GM19328 (cell line): Measurements from ENCODE around the gene CARD19.
"Not testable (repeated sequence)": the region's sequence is repeated elsewhere in the genome, so short reads cannot be mapped to it uniquely, and the experiment has no call there.

ENCODE experiments used
- ATAC-seq: cut with Tn5 transposase; IDR thresholded peaks from one replicate; pipeline ENCODE4 v1.9.1; 2021; ENCODE audit warnings: mild to moderate bottlenecking, moderate library complexity; ENCODE audit not compliant: unreplicated experiment

The CARD19 gene

GRCh38 chr9:93129691-93130500 lies 33.9 kb downstream of the CARD19 start:
- ATAC-seq, result no peak

- no peak for ATAC-seq
These were observed 35.0 kb downstream of the CARD19 start for GRCh38 chr9:93130861-93131481.

- ATAC-seq, result no peak
These were observed 35.7 kb downstream of the CARD19 start for GRCh38 chr9:93131599-93132286.

DNA sequence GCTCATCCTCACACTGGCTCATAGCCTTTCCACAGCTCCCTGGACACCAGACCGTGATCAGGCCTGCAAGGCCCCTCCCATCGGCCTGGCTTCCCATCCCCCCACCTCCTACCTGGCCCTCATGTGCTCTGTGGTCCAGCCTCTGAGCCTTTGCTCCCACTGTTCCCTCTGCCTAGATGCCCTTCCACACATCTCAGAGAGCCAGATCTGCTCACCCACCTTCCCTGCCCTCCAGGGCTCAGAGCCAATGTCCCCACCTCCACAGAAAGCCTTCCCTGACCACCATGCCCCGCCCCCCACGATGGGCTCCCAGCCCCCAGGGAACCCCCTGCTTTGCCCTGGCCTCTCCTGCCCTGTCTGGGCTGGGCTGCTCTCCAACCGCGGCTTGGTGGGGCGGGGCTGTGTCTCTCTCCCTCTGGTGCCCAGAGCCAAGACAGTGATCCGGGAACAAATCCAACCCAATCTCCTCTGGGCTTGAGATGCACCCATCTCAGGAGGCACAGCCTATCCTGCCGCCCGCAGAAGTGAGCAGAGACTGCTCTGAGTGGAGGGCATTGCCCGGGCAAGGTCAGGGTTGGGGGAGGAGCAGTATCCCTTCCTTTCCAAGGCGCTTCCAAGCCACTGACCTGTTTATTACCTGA lies 36.4 kb downstream of the CARD19 start:
- no peak for ATAC-seq

DNA sequence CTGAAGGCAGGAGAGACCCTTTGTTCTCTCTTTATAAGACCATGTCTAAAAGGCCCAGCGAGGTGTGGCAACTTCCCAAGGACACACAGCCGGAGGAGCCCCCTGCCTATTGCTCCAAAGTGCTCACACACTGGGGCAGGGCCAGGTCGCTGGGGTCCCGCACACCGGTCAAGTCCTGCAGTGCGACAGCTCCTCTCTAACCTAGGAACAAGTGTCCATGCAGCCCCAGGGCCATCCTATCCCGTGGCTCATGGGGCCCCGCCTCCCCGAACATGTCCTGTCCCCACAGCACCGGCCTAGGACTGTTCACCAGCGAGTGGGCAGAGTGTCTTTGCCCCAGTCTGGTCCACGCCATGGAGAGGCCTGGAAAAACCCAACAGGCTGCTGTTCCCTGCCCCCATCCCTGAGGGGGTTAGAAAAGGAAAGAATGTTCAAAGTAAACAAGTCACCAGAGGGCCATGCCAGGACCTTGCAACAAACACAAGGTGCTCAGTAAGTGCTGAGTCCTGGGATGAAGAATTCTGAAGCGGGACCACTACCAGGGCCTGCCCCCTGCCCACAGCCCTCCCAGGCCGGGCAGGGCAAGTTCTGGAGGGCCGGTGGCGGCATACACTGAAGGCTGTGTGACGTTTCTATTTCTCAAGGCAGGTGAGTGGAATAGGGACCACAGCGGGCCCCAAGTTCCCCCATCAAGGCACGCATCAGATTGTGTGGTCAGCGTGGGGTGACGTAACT lies 37.1 kb downstream of the CARD19 start:
- no peak for ATAC-seq

DNA sequence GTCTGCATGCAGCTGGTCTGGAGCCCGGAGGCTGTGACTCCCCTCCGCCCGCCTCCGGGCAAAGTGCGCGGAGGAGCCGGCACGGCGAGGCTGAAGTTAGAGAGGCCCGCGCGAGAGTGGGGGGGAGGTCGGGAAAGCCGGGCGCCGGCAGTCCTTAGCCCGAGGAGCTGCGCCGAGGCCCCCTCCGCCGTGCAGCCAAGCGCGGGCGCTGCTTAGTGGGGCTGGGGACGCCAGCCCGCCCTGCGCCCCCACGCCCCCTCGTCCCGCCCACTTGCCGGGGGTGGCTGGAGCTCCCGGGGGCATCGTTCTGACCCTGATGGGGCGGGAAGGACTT lies 37.6 kb downstream of the CARD19 start:
- ATAC-seq, result peak; percentile 31

- peak; percentile 77 for ATAC-seq
These were observed 38.2 kb downstream of the CARD19 start, which contains the start of gene NINJ1 for GRCh38 chr9:93134015-93134739. NINJ1 (minus strand) TSS chr9:93134251; CDS start chr9:93134217, 34 bp downstream.

DNA sequence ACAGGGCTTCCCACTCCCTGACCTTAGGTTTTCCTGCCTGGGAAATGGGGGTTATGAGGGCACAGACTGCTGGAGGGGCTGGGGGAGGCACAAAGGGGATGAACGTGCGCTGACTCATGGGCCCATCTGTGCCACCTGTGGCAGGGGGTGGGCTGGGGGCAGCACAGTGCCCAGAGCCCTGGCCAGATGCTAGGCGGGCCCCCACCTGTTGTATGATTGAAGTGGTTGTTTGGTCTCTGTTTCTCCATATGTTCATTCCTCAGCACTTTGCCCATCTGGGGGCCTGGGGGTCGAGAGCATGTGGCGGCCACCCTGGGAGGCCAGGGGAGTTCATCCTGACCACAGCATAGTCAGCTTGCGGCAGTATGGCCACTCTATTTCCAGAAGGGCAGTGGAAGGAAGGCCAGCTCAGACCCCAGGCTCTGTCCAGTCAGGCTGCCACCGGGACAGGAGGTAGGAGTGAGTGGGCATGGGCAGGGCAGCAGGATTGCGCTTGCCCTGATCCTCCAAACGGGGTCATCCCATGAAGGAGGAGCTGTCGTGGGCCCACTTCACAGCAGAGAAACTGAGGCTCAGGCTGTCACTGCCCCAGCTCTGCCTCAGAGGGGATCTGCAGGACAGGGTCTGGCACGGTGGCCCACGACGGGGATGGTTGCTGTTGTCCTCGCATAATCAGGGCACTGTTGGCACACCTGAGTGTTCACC lies 38.9 kb downstream of the CARD19 start:
- no peak for ATAC-seq

DNA sequence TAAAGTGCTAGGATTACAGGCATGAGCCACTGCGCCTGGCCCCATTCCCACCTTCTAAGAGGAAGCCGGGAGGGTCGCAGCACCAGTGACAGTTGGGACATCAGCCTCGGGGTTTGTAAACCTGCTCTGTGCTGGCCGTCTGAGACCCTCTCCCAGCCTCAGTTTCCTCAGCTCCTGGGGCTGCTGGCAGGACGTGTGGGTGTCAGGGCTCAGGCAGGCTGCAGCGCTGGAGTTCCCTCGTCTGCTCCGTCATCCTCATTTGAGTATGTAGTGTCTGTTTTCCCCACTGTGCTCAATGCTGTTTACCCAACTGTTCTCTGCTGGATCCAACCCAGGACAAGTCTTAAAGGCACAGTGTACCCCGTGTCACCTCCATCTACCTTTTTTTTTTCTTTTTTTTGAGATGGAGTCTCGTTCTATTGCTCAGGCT lies 40.0 kb downstream of the CARD19 start:
- no peak for ATAC-seq

DNA sequence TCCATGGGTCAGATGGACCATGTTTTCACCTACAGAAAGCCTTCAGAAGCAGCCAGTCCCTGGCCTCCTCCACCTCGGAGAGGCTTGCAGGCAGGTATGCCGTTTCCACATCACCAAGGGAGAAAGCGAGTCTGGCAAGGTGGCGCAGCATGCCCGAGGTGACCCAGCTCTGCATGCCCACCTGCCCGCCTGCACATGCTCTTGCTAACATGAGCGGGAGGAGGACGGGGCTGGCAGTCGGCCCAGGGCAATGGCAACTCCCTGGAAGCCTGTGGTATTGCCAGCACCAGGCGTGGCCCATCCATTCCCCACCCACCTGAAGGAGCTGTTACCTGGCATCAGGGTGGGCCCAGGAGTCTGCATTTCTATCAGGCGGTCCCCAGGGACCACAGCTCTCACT lies 41.3 kb downstream of the CARD19 start:
- ATAC-seq, result no peak

- no peak for ATAC-seq
These were observed 42.3 kb downstream of the CARD19 start for GRCh38 chr9:93138171-93138764.

GRCh38 chr9:93139365-93140182 lies 43.6 kb downstream of the CARD19 start:
- ATAC-seq, result no peak

DNA sequence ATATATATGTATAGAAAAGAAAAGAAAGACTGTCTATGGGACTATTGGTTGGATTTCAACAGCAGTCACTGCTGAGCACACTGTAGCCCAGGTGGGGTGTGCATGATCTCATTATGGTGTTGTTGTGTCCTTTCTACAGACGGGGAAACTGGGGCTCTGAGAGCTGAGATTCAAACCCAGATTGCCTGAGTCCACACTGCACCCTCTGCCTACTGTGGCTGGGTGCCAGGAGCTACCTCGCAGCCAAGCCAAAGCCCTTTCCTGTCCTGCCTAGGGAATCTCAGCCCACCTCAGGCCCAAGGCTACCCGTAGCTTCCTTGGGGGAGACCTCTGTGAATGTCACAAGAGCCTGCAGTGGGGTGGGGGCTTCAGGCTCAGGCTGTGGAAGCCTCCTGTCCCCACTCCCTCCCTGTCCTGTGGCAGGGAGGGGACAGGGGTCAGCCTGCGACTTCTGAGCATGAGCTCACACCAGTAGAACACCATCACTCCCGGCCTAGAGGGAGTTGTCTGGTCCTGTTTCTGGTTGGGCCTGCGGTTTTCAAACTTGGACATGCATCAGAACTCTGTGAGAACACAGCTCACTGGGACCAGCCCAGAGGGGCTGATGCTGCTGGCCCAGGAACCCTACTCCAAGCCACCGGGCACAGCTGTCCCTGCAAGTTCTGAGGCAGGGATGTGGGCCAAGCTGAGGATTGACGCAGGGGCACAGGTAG lies 45.9 kb downstream of the CARD19 start:
- no peak for ATAC-seq

GRCh38 chr9:93143830-93144530 lies 48.0 kb downstream of the CARD19 start:
- ATAC-seq, result no peak

GRCh38 chr9:93146696-93147095 lies 50.7 kb downstream of the CARD19 start:
- ATAC-seq, result not testable (repeated sequence)

DNA sequence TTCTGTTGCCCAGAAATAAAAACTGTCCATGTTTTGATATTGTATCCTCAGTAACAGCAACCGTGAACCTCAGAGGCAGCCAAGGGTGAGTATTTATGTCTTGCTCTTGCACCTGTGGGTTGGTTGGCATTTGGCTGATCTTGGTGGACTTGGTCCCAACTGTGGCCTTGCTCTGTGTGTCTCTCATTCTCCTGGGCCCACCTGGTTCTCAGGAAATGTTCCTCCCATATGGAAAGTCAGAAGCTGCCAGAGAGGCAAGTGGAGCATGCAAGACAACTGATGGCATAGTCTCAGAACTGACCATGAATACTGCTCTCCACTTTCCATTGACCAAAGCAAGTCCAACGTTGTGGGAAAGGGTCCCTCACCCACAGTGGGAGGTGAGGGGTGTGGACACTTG lies 51.6 kb downstream of the CARD19 start:
- no peak for ATAC-seq

DNA sequence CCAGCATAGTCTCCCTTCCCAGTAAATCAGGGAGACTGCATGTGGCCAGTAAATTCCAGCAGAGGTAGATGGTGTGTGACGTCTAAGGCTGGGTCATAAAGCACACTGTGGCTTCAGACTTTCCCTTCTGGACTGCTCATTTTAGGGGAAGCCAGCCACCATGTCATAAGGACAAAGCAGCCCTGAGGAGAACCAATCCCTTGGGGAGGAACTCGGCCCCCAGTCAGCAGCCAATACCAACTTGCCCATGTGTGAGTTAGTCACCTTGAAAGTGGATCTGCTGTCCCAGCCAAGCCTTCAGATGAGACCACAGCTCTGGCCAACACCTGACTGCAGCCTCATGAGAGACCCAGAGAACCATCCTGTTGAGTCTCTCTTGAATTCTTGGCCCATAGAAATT lies 52.7 kb downstream of the CARD19 start:
- no peak for ATAC-seq
